Measurements from ENCODE around the gene ZBTB7C. TPM values are rescaled to one million over a fixed set of nuclear protein-coding genes. Genes with fewer than 3 reads are reported as not detected.

ZBTB7C gene
- polyA plus RNA-seq, 12 donors, result 2.5 to 12.5 (median 4.2) TPM; not detected in 1

DNA sequence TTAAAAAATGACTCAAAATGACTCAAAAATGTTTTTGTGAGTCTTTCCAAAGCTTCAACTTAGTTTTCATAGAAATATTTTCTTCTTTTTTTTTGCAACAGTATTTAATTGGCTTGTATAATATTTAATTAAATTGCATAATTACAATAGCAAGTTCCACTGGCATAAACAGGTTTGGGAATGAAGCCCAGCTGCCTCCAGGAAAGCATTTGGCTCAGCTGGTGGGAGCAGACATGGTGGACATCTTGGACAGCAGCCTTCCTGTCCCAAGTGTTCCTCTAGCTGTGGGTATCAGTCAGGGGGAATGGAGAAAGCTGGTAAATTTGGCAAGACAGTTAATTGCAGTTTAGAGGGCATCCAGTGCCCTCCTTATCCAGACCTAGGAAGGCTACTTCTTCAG lies 213.4 kb downstream of the ZBTB7C start:
- no peak for DNase-seq

- DNase-seq, result no peak
These were observed 214.5 kb downstream of the ZBTB7C start for GRCh38 chr18:48194591-48195181.

GRCh38 chr18:48193521-48194492 lies 215.4 kb downstream of the ZBTB7C start:
- DNase-seq, result no peak

DNA sequence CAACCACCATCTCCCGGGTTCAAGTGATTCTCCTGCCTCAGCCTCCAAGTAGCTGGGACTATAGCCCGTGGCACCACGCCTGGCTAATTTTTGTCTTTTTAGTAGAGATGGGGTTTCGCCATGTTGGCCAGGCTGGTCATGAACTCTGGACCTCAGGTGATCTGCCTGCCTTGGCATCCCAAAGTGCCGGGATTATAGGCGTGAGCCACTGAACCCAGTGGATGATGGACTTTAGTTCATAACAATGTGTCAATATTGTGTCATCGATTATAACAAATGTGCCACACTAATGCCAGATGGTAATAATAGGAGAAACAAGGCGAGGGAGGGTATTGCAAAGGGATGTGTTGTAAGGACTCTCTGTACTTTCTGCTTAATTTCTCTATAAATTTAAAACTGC lies 216.6 kb downstream of the ZBTB7C start:
- no peak for DNase-seq

DNA sequence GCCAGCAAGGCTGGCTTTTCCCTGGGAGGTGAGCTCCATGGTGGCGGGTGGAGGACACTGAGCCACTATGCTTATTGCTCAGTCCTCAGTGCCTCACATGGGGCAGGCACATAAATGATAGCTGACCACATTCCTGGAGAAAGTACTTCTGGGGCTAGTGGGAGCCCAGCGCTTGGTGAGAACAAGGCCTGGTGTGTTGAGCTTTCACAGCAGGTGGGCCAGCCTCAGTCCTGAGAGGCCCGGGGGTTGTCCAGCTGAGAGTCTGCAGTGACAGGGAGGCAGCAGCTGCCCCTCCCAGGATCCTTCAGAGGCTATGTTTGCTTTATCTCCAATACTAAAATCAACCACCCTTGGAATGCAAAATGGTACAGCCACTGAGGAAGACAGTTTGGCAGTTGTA lies 217.7 kb downstream of the ZBTB7C start:
- no peak for DNase-seq

- DNase-seq, result no peak
These were observed 218.2 kb downstream of the ZBTB7C start for GRCh38 chr18:48190994-48191393.

GRCh38 chr18:48188609-48189008 lies 220.6 kb downstream of the ZBTB7C start:
- DNase-seq, result no peak

GRCh38 chr18:48186861-48187260 lies 222.3 kb downstream of the ZBTB7C start:
- DNase-seq, result no peak

GRCh38 chr18:48186131-48186766 lies 222.9 kb downstream of the ZBTB7C start:
- no peak for DNase-seq

DNA sequence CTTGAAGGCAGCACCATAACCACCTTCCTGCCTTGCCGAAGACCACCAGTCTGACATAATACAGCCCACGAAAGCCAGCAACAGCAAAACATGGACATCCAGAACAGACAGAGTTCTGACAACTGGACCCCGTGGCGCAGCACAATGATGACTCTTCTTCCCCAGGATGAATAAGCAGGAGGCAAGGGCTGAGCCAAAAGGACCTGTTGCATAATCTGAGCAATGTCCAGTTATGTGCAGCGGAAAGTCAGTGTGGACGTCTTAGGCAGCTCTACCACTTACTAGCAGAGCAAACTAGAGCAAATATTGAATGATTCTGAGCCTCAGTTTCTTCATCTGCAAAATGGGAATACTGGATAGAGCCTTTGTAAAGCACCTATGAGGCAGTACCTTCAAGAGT lies 225.1 kb downstream of the ZBTB7C start:
- DNase-seq, result no peak

- DNase-seq, result no peak
These were observed 225.6 kb downstream of the ZBTB7C start for GRCh38 chr18:48183613-48184012.

- DNase-seq, result no peak
These were observed 226.4 kb downstream of the ZBTB7C start for GRCh38 chr18:48182779-48183178.

GRCh38 chr18:48181857-48182256 lies 227.3 kb downstream of the ZBTB7C start:
- DNase-seq, result no peak

DNA sequence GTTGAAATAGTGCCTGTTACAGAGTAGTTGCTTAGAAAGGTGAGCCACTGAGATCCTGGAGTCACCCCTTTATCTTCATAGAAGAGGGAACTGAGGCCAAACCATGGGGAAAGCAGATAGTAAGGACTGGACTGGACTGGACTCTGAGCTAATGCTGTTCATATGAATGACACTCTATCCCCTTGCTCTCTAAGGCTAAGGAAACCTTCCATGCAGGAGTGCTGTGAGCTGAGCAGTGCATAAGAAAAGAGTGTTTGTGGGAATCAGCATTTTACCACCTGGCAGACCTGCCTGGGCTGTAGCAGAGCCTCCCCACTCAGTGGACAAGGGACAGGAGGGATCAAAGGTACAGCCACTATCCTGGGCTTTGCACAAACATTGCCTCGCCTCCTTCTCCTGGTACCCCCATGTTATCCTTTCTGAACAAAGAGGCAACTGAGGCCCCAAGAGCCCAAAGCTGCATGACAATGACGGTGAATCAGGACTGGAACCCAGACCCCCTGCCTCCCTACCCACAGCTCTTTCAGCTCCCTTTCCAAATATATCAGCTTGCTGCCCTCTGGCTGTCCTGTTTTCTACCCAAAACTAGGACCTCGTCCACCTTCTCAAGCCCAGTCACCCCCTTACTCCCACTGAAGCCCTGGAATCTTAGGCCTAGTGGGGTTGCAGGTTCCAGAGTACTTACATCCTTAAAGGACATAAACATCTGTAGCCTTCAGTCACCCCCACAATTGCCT lies 227.9 kb downstream of the ZBTB7C start:
- no peak for DNase-seq

- DNase-seq, result no peak
These were observed 229.5 kb downstream of the ZBTB7C start for GRCh38 chr18:48179666-48180065.

DNA sequence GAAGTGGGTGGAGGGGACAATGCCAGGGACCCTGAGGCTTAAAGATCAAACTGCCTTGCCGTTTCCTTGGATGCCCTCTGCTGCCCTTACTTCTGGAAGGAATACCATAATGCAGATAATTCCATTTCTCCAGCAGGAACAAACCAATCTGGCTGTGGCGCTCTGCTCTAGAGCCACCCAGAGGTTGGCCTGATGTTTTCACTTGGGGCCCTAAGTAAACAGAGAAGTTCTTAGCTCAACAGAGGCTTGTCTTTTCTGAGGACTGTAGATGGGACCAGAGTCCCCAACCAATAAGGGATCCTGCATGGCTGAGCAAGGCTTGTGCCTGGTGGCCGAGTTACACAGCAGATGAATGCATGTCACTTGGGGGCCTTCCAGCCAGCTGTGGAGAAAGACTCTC lies 230.2 kb downstream of the ZBTB7C start:
- DNase-seq, result no peak

DNA sequence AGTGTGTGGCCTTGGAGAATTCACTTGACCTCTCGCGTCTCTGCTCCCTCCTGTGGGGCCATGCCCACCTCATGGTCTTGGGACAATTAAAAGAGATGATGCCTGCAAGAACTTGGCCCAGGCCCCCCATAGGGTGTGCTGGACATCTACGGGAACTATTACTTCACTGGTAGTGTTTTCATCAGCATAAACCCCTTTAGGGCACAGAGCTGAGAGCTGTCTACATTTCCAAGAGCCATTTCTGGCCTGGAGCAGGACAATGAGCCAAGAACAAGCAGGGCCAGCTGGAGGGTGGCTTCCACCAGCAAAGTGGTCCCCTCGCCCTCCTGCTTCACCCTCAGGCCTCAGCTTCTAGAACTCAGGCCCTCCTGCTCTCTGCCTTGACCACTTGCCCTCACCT lies 232.3 kb downstream of the ZBTB7C start:
- no peak for DNase-seq

DNA sequence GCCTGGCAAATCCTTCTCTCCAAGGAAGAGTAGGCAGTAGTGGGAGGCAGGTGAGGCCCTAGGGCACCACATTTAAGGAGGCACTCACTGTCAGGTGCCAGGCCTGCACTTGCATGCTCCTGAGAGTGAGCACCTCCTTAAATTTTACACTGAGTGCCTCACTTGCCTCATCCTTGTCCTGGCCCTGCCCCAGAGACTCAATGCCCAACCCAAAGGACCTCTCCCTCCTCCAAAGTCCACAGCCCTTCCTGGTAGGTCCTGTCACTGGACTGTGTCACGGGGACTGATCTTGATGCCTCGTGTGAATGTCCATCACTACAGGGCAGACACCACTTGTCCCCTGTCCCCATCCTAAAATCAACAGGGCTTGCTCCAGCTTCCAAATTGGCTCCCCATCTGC lies 235.6 kb downstream of the ZBTB7C start:
- no peak for DNase-seq

GRCh38 chr18:48172226-48173006 lies 236.8 kb downstream of the ZBTB7C start:
- DNase-seq, result no peak

- DNase-seq, result no peak
These were observed 237.5 kb downstream of the ZBTB7C start for GRCh38 chr18:48171490-48172188.

DNA sequence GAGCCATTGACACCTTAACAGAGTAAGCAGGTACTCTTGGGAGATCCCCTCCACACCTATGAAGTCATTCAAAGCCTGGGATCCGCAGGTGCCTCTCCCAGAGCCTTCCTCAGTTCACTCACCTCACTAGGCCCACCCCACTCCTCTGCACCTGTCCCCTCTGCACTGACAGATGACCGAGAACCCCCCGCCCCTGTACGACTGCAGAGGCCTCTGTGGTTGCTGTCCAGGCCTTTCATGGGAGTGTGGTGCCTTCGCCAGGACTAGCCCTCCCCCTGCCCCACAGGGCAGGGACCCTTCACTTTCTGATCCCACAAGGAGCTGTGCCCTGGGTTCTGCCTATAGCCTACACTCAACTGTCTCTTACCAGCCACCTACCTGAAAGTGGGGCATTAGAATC lies 238.5 kb downstream of the ZBTB7C start:
- no peak for DNase-seq

All from muscle of arm (tissue), 12 donors.